ENCODE results near the gene SUSD3. TPM values are rescaled to one million over a fixed set of nuclear protein-coding genes. Genes with fewer than 3 reads are reported as not detected.

SUSD3 gene
- total and polyA plus RNA-seq, 2 donors (not counting 3 experiments of a cell fraction or from before 2014, with no cell fraction given), result not detected

GRCh38 chr9:93107825-93108161, 49.3 kb downstream of the SUSD3 start:
- peaks cover 7% of the 10 kb centered on the region for H4K20me1 ChIP-seq (replicated peaks; ENCODE audit: control insufficient read depth, extremely low read depth, insufficient read depth, low read length)
- ChIA-PET POLR2A (no interaction called here), CTCF (interaction anchor here (1.6 to 5.7 kb wide), 8 partner anchors 10 to 459 kb away, joined by 6 to 70 read pairs (median 8); no protein-coding TSS in a partner anchor)
- peaks cover 55% of the 10 kb centered on the region for H3K79me2 ChIP-seq (ENCODE audit: control insufficient read depth, insufficient read depth, low read length)
- FAIRE-seq, result no peak
- no peak overlapping the region for H3K4me2 ChIP-seq (ENCODE audit: insufficient read depth, low read length)
- H3K9me3 ChIP-seq (replicated peaks; ENCODE audit: control insufficient read depth, insufficient read depth, low read length), result no peaks in the 10 kb centered on the region
- H3K4me3 ChIP-seq (replicated peaks in 1 of 3; ENCODE audit: insufficient read depth in 1 of 3, low read depth in 1 of 3, low read length in 3 of 3), result no peak overlapping the region
- dilution Hi-C loops (cut with MboI; ENCODE audit: extremely low pct_ligation_motif_present, low sequenced_read_pairs) (no loop called here), intact Hi-C loops (cut with micrococcal nuclease) (no loop called here)
- no peaks in the 10 kb centered on the region for H3K9me1 ChIP-seq (replicated peaks; ENCODE audit: control insufficient read depth, extremely low read depth, insufficient read depth, low read length)
- H2AFZ ChIP-seq (ENCODE audit: low read depth, low read length), result no peak overlapping the region
- H3K4me1 ChIP-seq (ENCODE audit: control insufficient read depth, extremely low read depth, insufficient read depth, low read length), result no peaks in the 10 kb centered on the region
- no peak for DNase-seq (ENCODE audit: low read depth, low spot score)
- TF ChIP-seq POLR2AphosphoS5 (IDR thresholded peaks at IDR 0.05; ENCODE audit: insufficient read depth, low read depth, low read length), result no peak
- no peaks in the 10 kb centered on the region for H3K27me3 ChIP-seq (ENCODE audit: control insufficient read depth in 2 of 2, insufficient read depth in 2 of 2, low read length in 2 of 2)
- peaks cover 8 to 27% of the 10 kb centered on the region in 2 experiments for H3K36me3 ChIP-seq (ENCODE audit: control insufficient read depth in 2 of 2, extremely low read depth in 1 of 2, insufficient read depth in 2 of 2, low read length in 2 of 2)
- BruUV-seq (replicated peaks), result no TSS peak
- no peak overlapping the region for H3K9ac ChIP-seq (replicated peaks; ENCODE audit: extremely low read depth, insufficient read depth, low read length)
- H3K27ac ChIP-seq (ENCODE audit: insufficient read depth, low read depth, low read length), result no peak overlapping the region

GRCh38 chr9:93108291-93109041, 50.0 kb downstream of the SUSD3 start:
- Histone ChIP-seq H3K9me1 (replicated peaks; ENCODE audit: control insufficient read depth, extremely low read depth, insufficient read depth, low read length) (no peaks in the 10 kb centered on the region), H3K27ac (ENCODE audit: insufficient read depth, low read depth, low read length) (no peak overlapping the region), H3K36me3 (ENCODE audit: control insufficient read depth in 2 of 2, extremely low read depth in 1 of 2, insufficient read depth in 2 of 2, low read length in 2 of 2) (peaks cover 8 to 27% of the 10 kb centered on the region in 2 experiments), H3K9me3 (replicated peaks; ENCODE audit: control insufficient read depth, insufficient read depth, low read length) (no peaks in the 10 kb centered on the region), H3K79me2 (ENCODE audit: control insufficient read depth, insufficient read depth, low read length) (peaks cover 48% of the 10 kb centered on the region), H3K9ac (replicated peaks; ENCODE audit: extremely low read depth, insufficient read depth, low read length) (no peak overlapping the region), H3K27me3 (ENCODE audit: control insufficient read depth in 2 of 2, insufficient read depth in 2 of 2, low read length in 2 of 2) (no peaks in the 10 kb centered on the region), H3K4me2 (ENCODE audit: insufficient read depth, low read length) (no peak overlapping the region), H3K4me3 (replicated peaks in 1 of 3; ENCODE audit: insufficient read depth in 1 of 3, low read depth in 1 of 3, low read length in 3 of 3) (no peak overlapping the region), H2AFZ (ENCODE audit: low read depth, low read length) (no peak overlapping the region), H3K4me1 (ENCODE audit: control insufficient read depth, extremely low read depth, insufficient read depth, low read length) (no peaks in the 10 kb centered on the region), H4K20me1 (replicated peaks; ENCODE audit: control insufficient read depth, extremely low read depth, insufficient read depth, low read length) (peaks cover 5% of the 10 kb centered on the region)
- dilution Hi-C loops (cut with MboI; ENCODE audit: extremely low pct_ligation_motif_present, low sequenced_read_pairs), result no loop called here
- TF ChIP-seq GATA2 (IDR thresholded peaks at IDR 0.05; ENCODE audit: insufficient read depth, insufficient read length, low read depth, low read length), result no peak
- intact Hi-C loops (cut with micrococcal nuclease), result loop anchor here (1.0 kb wide), 3 partner anchors 10 to 194 kb away; no protein-coding TSS in a partner anchor
- ChIA-PET CTCF (interaction anchor here (0.5 to 5.7 kb wide), 41 partner anchors 7 to 557 kb away, joined by 3 to 70 read pairs (median 5); partner anchors contain the start of genes CARD19 and NINJ1), POLR2A (no interaction called here)
- DNase-seq (ENCODE audit: low read depth, low spot score) (no peak), FAIRE-seq (no peak)
- no TSS peak for BruUV-seq (replicated peaks)

Data from endothelial cell of umbilical vein (primary cell).